Kidney (tissue), 14 donors: ENCODE measurements around the gene LY6G6C. TPM values are rescaled to one million over a fixed set of nuclear protein-coding genes. Genes with fewer than 3 reads are reported as not detected.
A peak's percentile ranks its signal among the peaks of the same experiment; 100 is the strongest.

Source experiments
- DNase-seq, 5 donors: peaks; one replicate each; pipeline ENCODE4 v3.0.0-alpha.2; 2013 to 2020
- FAIRE-seq: peaks from 2 replicates; lab custom pipeline; 2012; peaks lifted over from hg19 to GRCh38; lab: Jason Lieb, UNC
- H3K27ac ChIP-seq, 2 donors: one replicate each; pipeline ENCODE4 v1.7.0; 2013; ENCODE audit warnings: low read depth in 2 of 2, low read length in 2 of 2, inconsistent platforms in 1 of 2
- H3K27me3 ChIP-seq: one replicate; pipeline ENCODE4 v1.7.1; 2013; ENCODE audit warnings: low read length, inconsistent platforms; ENCODE audit not compliant: control insufficient read depth, insufficient read depth
- H3K36me3 ChIP-seq, 3 donors: one replicate each; pipeline versions ENCODE4 v1.7.0 to v1.7.1; 2013; ENCODE audit warnings: low read length in 3 of 3, control low read depth in 1 of 3, inconsistent platforms in 1 of 3; ENCODE audit not compliant: insufficient read depth in 3 of 3, control insufficient read depth in 2 of 3
- H3K4me1 ChIP-seq, 3 donors: one replicate each; pipeline versions ENCODE4 v1.7.0 to v1.7.1; 2013; ENCODE audit warnings: low read length in 3 of 3, inconsistent platforms in 1 of 3, low read depth in 1 of 3; ENCODE audit not compliant: control insufficient read depth in 2 of 3, insufficient read depth in 2 of 3
- H3K4me3 ChIP-seq, 3 donors: one replicate each; pipeline versions ENCODE4 v1.7.0 to v1.8.1; 2013; ENCODE audit warnings: low read length in 3 of 3, control low read depth in 1 of 3, inconsistent platforms in 1 of 3
- H3K9ac ChIP-seq, 3 donors: one replicate each; pipeline versions ENCODE4 v1.7.0 to v1.7.1; 2013; ENCODE audit warnings: low read length in 3 of 3, control low read depth in 1 of 3, inconsistent platforms in 1 of 3
- H3K9me3 ChIP-seq, 3 donors: one replicate each; pipeline versions ENCODE4 v1.7.0 to v1.7.1; 2013; ENCODE audit warnings: low read length in 3 of 3, control low read depth in 1 of 3, inconsistent platforms in 1 of 3; ENCODE audit not compliant: control insufficient read depth in 2 of 3, insufficient read depth in 1 of 3
- intact Hi-C: fragments of 100-400 bp; cut with DNase I; formaldehyde crosslinking; loops from one replicate; pipeline ENCODE4 v1.11.1; 2022
- polyA plus RNA-seq: library from polyadenylated mRNA; stranded (reverse); fragments of 350-450 nt; fragmentation: Illumina TruSeq; extraction: RNeasy Lipid Tissue Mini Kit (QIAGEN cat#74804); gene quantifications from one replicate; pipeline ENCODE4 v1.2.3, GENCODE V29; 2014; ENCODE audit warnings: low read depth, low replicate concordance; ENCODE audit not compliant: insufficient read depth
- total RNA-seq: library from RNA; stranded (reverse); fragmentation: NEBNext Ultra II Directional; extraction: Animal tissue kit (Norgen Biotek cat#: 25700); gene quantifications from one replicate; pipeline ENCODE4 v1.2.1, GENCODE V29; 2021
- TF ChIP-seq, protein P1 (sequence below): IDR thresholded peaks from 3 replicates; pipeline ENCODE4 v1.5.1; 2012; ENCODE audit warnings: mild to moderate bottlenecking, moderate library complexity, borderline replicate concordance; ENCODE audit not compliant: insufficient read depth; ENCODE audit errors: extremely low read depth
- donor health status: control.
- donor health status: control.
- donor health status: control.
- donor health status: control.
- donor health status: control.
- donor health status: DM: yes; HTN: yes; CAD: no.
- donor health status: Normal renal cell carcinoma (clear cell type).

LY6G6C gene
- total and polyA plus RNA-seq, 2 donors from 2014 or later = not detected

DNA sequence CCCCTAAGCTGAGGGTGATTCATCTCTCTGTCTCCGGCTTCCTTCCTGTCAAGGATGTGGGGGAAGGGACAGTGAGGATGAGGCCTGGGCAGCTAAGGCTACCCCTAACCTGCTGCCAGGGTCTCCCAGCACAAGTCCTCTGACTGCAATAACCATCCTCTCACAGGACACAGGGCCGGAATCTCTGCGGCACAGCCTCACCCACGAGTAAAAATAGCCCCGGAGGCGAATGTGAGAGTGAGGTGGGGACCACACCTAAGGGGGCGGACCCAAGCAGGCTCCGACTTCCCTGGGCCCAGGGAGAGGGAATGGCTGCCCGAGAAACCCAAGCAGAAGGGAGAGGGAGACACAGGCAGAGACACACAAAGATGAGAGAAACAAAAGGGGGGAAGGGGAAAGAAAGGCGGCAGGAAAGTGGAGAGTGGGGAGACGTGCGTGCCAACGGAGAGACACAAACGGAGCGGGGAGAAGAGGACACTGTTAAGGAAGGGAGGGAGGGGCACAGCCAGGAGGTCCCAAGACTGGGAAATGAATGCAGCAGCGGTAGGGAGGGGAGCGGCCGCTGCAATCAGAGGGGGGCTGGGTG, 13.4 kb upstream of the LY6G6C start:
- Histone ChIP-seq H3K9me3 (no peaks in the 10 kb centered on the region), H3K27ac (peak overlapping the region; percentile 98 to 99), H3K9ac (peak overlapping the region; percentile 90 to 99 (median 99)), H3K4me3 (peak overlapping the region; percentile 93 to 100 (median 98)), H3K4me1 (peaks cover 10 to 36% (median 28%) of the 10 kb centered on the region in 3 donors), H3K36me3 (peaks cover 0 to 28% (median 16%) of the 10 kb centered on the region in 3 donors), H3K27me3 (no peaks in the 10 kb centered on the region)
- TF ChIP-seq, protein P1, sequence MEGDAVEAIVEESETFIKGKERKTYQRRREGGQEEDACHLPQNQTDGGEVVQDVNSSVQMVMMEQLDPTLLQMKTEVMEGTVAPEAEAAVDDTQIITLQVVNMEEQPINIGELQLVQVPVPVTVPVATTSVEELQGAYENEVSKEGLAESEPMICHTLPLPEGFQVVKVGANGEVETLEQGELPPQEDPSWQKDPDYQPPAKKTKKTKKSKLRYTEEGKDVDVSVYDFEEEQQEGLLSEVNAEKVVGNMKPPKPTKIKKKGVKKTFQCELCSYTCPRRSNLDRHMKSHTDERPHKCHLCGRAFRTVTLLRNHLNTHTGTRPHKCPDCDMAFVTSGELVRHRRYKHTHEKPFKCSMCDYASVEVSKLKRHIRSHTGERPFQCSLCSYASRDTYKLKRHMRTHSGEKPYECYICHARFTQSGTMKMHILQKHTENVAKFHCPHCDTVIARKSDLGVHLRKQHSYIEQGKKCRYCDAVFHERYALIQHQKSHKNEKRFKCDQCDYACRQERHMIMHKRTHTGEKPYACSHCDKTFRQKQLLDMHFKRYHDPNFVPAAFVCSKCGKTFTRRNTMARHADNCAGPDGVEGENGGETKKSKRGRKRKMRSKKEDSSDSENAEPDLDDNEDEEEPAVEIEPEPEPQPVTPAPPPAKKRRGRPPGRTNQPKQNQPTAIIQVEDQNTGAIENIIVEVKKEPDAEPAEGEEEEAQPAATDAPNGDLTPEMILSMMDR = no peak
- intact Hi-C loops = no loop called here
- DNase-seq (peak; percentile 43 to 87 (median 75)), FAIRE-seq (no peak)

DNA sequence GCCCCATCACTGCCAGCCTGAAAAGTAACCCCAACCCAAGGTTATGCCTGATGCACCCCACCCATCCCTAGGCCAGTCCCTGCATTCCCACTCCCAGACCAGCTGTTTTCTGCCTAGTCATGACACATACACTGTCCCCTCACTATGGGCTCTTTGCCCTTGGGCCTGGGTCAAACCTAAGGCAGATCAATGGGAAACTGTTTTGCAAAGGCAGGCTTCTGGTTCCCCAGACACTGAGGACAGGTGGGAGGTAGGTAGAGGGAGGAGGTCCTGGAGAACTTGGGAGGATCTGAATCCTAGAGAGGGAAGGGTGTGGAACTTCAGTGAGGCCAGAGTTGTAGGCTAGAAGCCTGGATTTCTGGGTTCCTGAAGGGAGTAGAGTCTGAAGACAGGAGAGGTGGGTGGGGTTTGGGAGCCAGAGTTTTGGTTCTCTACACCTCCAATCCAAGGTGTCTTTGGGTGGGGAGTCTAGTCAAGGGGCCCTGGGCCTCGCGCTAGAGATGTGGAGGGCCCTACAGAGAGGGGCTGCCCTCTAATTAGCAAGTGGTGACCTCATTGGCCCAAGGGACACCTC, 12.8 kb upstream of the LY6G6C start:
- DNase-seq (peak in 1 of 5 donors; percentile 24), FAIRE-seq (no peak)
- Histone ChIP-seq H3K4me3 (peak overlapping the region; percentile 93 to 100 (median 98)), H3K36me3 (peaks cover 0 to 28% (median 16%) of the 10 kb centered on the region in 3 donors), H3K27ac (peak overlapping the region; percentile 98 to 99), H3K9ac (peak overlapping the region in 2 of 3 donors; percentile 34 to 99), H3K9me3 (no peaks in the 10 kb centered on the region), H3K4me1 (peaks cover 10 to 36% (median 28%) of the 10 kb centered on the region in 3 donors), H3K27me3 (no peaks in the 10 kb centered on the region)
- intact Hi-C loops = no loop called here
- TF ChIP-seq, protein P1 = no peak

DNA sequence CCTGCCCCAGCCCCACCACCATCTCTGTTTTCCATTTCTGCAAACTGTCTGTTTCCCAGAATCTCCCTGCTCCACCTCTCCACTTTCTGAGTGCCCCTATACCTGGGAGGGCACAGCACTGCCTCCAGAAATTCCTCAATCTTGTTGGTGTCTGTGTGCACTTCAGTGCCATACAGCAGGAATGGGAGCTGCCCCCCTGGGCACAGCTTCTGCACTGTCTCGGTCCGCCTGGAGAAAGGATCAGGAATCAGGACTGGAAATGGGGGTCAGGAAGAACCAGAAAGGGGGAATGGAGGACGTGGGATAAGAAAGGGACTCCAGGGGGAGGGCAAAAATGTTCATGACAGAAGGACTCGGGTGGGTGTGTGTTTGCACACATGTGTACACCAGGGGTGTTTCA, 12.2 kb upstream of the LY6G6C start:
- intact Hi-C loops = no loop called here
- no peak for DNase-seq
- Histone ChIP-seq H3K27me3 (no peaks in the 10 kb centered on the region), H3K36me3 (peaks cover 0 to 28% (median 16%) of the 10 kb centered on the region in 3 donors), H3K27ac (peak overlapping the region; percentile 98 to 99), H3K9me3 (no peaks in the 10 kb centered on the region), H3K9ac (peak overlapping the region in 1 of 3 donors; percentile 99), H3K4me1 (peaks cover 10 to 33% (median 24%) of the 10 kb centered on the region in 3 donors), H3K4me3 (peak overlapping the region in 2 of 3 donors; percentile 4 to 100)
- no peak for FAIRE-seq
- TF ChIP-seq, protein P1 = no peak
